CD4-positive, alpha-beta T cell (primary cell): ENCODE data around the gene LTBP2. TPM values are rescaled to one million over a fixed set of nuclear protein-coding genes. Genes with fewer than 3 reads are reported as not detected.

Experiments used
- ATAC-seq: fragments of 200-7000 bp; cut with Tn5 transposase; one replicate; pipeline ENCODE4 v1.10.0; 2022; ENCODE audit warnings: mild to moderate bottlenecking; ENCODE audit not compliant: poor library complexity
- CTCF ChIA-PET: fragments of 350-600 bp; sonication (Branson Sonifier 250); formaldehyde crosslinking; loops from one replicate; lab custom pipeline; 2021; ENCODE audit warnings: antibody characterized with exemption, inconsistent platforms; lab: Charles Lee
- POLR2A ChIA-PET: fragments of 350-600 bp; sonication (Branson Sonifier 250); formaldehyde crosslinking; loops from one replicate; lab custom pipeline; 2021; ENCODE audit warnings: antibody characterized with exemption, inconsistent platforms; lab: Charles Lee
- DNase-seq, 14 experiments: peaks; one replicate each; pipeline ENCODE4 v3.0.0-alpha.2; 2013 to 2020; ENCODE audit warnings: mixed read lengths in 2 of 14
- H3K27ac ChIP-seq, 2 donors: one replicate each; pipeline versions ENCODE4 v1.5.1 to v1.7.0; 2013; ENCODE audit warnings: low read length in 2 of 2, low read depth in 1 of 2, mild to moderate bottlenecking in 1 of 2
- H3K27me3 ChIP-seq, 2 experiments: 1 replicate in 1 of 2; 2 replicates in 1 of 2; pipeline versions ENCODE4 v1.6.1 to v1.7.0; 2013; ENCODE audit warnings: low read length in 2 of 2, control low read depth in 1 of 2, mild to moderate bottlenecking in 1 of 2, moderate library complexity in 1 of 2; ENCODE audit not compliant: insufficient read depth in 2 of 2, control insufficient read depth in 1 of 2
- H3K36me3 ChIP-seq: one replicate; pipeline ENCODE4 v1.6.1; 2013; ENCODE audit warnings: low read length, control low read depth; ENCODE audit not compliant: insufficient read depth
- H3K4me1 ChIP-seq: one replicate; pipeline ENCODE4 v1.6.1; 2013; ENCODE audit warnings: low read length, control low read depth; ENCODE audit not compliant: insufficient read depth
- H3K4me3 ChIP-seq: one replicate; pipeline ENCODE4 v1.5.1; 2013; ENCODE audit warnings: mild to moderate bottlenecking, low read length, moderate library complexity
- H3K9me3 ChIP-seq, 2 experiments: 1 replicate in 1 of 2; 2 replicates in 1 of 2; pipeline versions ENCODE4 v1.6.1 to v1.7.0; 2013; ENCODE audit warnings: low read length in 2 of 2, mild to moderate bottlenecking in 2 of 2, control low read depth in 1 of 2, moderate library complexity in 1 of 2; ENCODE audit not compliant: control insufficient read depth in 1 of 2, insufficient read depth in 1 of 2
- H3K27ac Mint-ChIP-seq: one replicate; pipeline ENCODE4 v1.8.0; 2020; ENCODE audit warnings: mixed read lengths
- H3K27me3 Mint-ChIP-seq: one replicate; pipeline ENCODE4 v1.8.0; 2021; ENCODE audit warnings: mixed read lengths
- H3K36me3 Mint-ChIP-seq: one replicate; pipeline ENCODE4 v1.8.0; 2021; ENCODE audit warnings: low read depth, mixed read lengths
- H3K4me1 Mint-ChIP-seq: one replicate; pipeline ENCODE4 v1.8.0; 2021; ENCODE audit warnings: low read depth, mixed read lengths
- H3K4me3 Mint-ChIP-seq: one replicate; pipeline ENCODE4 v1.8.0; 2020; ENCODE audit warnings: mild to moderate bottlenecking, mixed read lengths
- H3K9me3 Mint-ChIP-seq: one replicate; pipeline ENCODE4 v1.8.0; 2020; ENCODE audit warnings: mixed read lengths
- intact Hi-C, 2 experiments: fragments of 100-400 bp; cut with DNase I in 1 of 2; cut with micrococcal nuclease in 1 of 2; formaldehyde crosslinking; loops; one replicate each; pipeline versions ENCODE4 v1.15.1 to v1.9.0; 2023 to 2025; cut with DNase I, micrococcal nuclease
- total RNA-seq, 174 experiments: library from RNA in 2 of 174; stranded (reverse) in 2 of 174; gene quantifications; one replicate each; pipeline ENCODE4 v1.2.3 and lab custom pipeline; 2021 to 2026
- TF ChIP-seq, protein P1 (sequence below): fragments of 200-600 bp; IDR thresholded peaks from one replicate; pipeline ENCODE4 v1.8.0; 2022; ENCODE audit warnings: antibody characterized with exemption, mild to moderate bottlenecking

Gene LTBP2
- total RNA-seq, 2 experiments from 2014 or later, result 0.45 to 0.47 TPM

DNA sequence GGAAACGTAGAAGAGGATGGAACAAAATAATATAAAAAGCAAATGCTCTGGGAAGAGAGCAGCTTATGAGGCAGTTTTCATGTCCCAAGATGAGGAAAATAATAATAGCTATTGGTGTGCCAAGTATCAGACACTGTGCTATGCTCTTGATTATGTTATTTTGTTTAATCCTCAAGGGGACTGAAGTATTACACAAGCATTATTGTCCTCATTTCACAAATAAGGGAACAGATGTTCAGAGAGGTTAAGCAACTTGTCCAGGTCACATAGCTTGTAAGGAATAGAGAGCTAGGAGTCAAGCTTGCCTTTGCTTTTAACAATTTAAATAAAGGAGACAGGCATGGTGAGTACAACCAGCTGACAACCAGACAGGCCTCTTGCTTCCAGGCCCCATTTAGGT, 26.9 kb upstream of the LTBP2 start:
- intact Hi-C loops, result no loop called here
- Histone ChIP-seq H3K27me3 (no peaks in the 10 kb centered on the region), H3K27ac (no peak overlapping the region), H3K4me1 (no peaks in the 10 kb centered on the region), H3K36me3 (no peaks in the 10 kb centered on the region), H3K4me3 (no peak overlapping the region), H3K9me3 (no peaks in the 10 kb centered on the region)
- POLR2A ChIA-PET, result no interaction called here
- no peak overlapping the region for H3K4me3 Mint-ChIP-seq
- CTCF ChIA-PET, result interaction anchor here (1.4 kb wide), 1 partner anchor 20 kb away, joined by 3 read pairs; no protein-coding TSS in a partner anchor
- peaks cover 4% of the 10 kb centered on the region for H3K27me3 Mint-ChIP-seq
- TF ChIP-seq, protein P1, sequence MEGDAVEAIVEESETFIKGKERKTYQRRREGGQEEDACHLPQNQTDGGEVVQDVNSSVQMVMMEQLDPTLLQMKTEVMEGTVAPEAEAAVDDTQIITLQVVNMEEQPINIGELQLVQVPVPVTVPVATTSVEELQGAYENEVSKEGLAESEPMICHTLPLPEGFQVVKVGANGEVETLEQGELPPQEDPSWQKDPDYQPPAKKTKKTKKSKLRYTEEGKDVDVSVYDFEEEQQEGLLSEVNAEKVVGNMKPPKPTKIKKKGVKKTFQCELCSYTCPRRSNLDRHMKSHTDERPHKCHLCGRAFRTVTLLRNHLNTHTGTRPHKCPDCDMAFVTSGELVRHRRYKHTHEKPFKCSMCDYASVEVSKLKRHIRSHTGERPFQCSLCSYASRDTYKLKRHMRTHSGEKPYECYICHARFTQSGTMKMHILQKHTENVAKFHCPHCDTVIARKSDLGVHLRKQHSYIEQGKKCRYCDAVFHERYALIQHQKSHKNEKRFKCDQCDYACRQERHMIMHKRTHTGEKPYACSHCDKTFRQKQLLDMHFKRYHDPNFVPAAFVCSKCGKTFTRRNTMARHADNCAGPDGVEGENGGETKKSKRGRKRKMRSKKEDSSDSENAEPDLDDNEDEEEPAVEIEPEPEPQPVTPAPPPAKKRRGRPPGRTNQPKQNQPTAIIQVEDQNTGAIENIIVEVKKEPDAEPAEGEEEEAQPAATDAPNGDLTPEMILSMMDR, result no peak
- DNase-seq, result no peak
- no peaks in the 10 kb centered on the region for H3K4me1 Mint-ChIP-seq
- no peaks in the 10 kb centered on the region for H3K36me3 Mint-ChIP-seq
- no peaks in the 10 kb centered on the region for H3K9me3 Mint-ChIP-seq
- ATAC-seq, result no peak
- no peak overlapping the region for H3K27ac Mint-ChIP-seq

DNA sequence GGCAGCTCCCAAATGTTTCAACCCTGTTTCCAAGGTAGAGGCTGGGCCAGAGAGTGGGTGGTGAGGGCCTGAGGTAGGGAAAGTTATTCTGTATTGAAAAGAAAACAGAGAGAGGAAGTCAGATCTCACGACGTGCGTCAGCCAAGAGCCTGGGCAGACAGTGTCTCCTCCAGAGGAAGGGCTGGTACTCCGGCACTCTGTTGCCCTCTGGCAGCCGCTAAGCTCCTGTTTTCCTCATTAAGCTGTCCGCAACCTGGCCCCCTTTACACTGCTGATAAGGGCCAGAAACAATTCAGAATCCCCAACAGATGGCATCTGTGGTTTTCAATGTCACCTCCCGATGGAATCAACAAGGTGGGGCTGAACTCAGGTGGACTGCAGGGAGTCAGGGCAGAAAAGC, 26.0 kb upstream of the LTBP2 start:
- CTCF ChIA-PET, result interaction anchor here (1.4 to 2.1 kb wide), 2 partner anchors 19 to 29 kb away, joined by 3 to 9 read pairs; no protein-coding TSS in a partner anchor
- no peak overlapping the region for H3K4me3 ChIP-seq
- ATAC-seq (no peak), DNase-seq (peak in 2 of 14 experiments; percentile 28 to 34)
- no peak overlapping the region for H3K27ac ChIP-seq
- H3K9me3 ChIP-seq, result no peaks in the 10 kb centered on the region
- Mint-ChIP-seq H3K4me3 (no peak overlapping the region), H3K27ac (no peak overlapping the region), H3K27me3 (peaks cover 4% of the 10 kb centered on the region), H3K9me3 (no peaks in the 10 kb centered on the region), H3K36me3 (no peaks in the 10 kb centered on the region), H3K4me1 (no peaks in the 10 kb centered on the region)
- H3K4me1 ChIP-seq, result no peaks in the 10 kb centered on the region
- no peaks in the 10 kb centered on the region for H3K36me3 ChIP-seq
- intact Hi-C loops, result no loop called here
- POLR2A ChIA-PET, result no interaction called here
- no peaks in the 10 kb centered on the region for H3K27me3 ChIP-seq
- TF ChIP-seq, protein P1, result no peak

DNA sequence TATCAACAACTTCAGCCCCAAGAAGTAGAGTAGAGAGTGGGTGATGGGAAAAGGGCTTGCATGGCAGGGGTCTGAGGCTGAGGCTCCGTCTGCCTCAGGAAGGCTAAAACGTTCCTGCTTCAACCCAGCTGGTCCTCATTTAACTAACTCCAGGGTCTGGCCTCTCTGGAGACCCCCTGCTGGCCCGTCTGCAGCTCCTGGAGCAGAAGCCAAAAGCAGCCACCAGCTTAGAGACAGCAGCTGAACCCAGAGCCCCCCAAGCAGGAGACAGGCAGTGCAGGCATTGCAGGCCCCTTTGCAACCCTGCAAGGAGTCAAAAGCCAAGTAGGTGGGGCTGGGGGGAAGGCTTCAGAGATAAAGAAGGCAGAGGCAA, 25.1 kb upstream of the LTBP2 start:
- CTCF ChIA-PET, result interaction anchor here (2.1 kb wide), 1 partner anchor 28 kb away, joined by 9 read pairs; no protein-coding TSS in a partner anchor
- peaks cover 4% of the 10 kb centered on the region for H3K27me3 Mint-ChIP-seq
- no peaks in the 10 kb centered on the region for H3K9me3 Mint-ChIP-seq
- Histone ChIP-seq H3K4me3 (no peak overlapping the region), H3K4me1 (no peaks in the 10 kb centered on the region), H3K27ac (no peak overlapping the region), H3K36me3 (no peaks in the 10 kb centered on the region), H3K27me3 (no peaks in the 10 kb centered on the region), H3K9me3 (no peaks in the 10 kb centered on the region)
- TF ChIP-seq, protein P1, result no peak
- no peak overlapping the region for H3K27ac Mint-ChIP-seq
- DNase-seq (no peak), ATAC-seq (no peak)
- no peak overlapping the region for H3K4me3 Mint-ChIP-seq
- POLR2A ChIA-PET, result no interaction called here
- H3K4me1 Mint-ChIP-seq, result no peaks in the 10 kb centered on the region
- no peaks in the 10 kb centered on the region for H3K36me3 Mint-ChIP-seq
- intact Hi-C loops, result no loop called here
